ENCODE measurements around the gene PCDHB4. TPM values are rescaled to one million over a fixed set of nuclear protein-coding genes. Genes with fewer than 3 reads are reported as not detected.
A peak's percentile ranks its signal among the peaks of the same experiment; 100 is the strongest.
"Not testable (repeated sequence)": the region's sequence is repeated elsewhere in the genome, so short reads cannot be mapped to it uniquely, and the experiment has no call there.

PCDHB4 gene
- total RNA-seq, 1 donor from 2014 or later = not detected

DNA sequence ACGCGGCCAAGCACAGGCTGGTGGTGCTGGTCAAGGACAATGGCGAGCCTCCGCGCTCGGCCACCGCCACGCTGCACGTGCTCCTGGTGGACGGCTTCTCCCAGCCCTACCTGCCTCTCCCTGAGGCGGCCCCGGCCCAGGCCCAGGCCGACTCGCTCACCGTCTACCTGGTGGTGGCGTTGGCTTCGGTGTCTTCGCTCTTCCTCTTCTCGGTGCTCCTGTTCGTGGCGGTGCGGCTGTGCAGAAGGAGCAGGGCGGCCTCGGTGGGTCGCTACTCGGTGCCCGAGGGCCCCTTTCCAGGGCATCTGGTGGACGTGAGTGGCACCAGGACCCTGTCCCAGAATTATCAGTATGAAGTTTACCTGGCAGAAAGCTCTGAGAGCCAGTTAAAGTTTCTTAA lies 36.3 kb downstream of the PCDHB4 start:
- H3K27ac Mint-ChIP-seq; H3K27me3 Mint-ChIP-seq; H3K36me3 Mint-ChIP-seq (ENCODE audit: low read depth); H3K9me3 Mint-ChIP-seq; H3K4me1 Mint-ChIP-seq; intact Hi-C loops (cut with micrococcal nuclease); DNase-seq; H3K4me3 Mint-ChIP-seq: not testable (repeated sequence)

- Mint-ChIP-seq H3K4me1 (no peaks in the 10 kb centered on the region), H3K36me3 (ENCODE audit: low read depth) (peaks cover 2% of the 10 kb centered on the region), H3K27me3 (no peaks in the 10 kb centered on the region), H3K4me3 (no peak within 1 kb of the TSS), H3K27ac (no peak within 1 kb of the TSS), H3K9me3 (no peaks in the 10 kb centered on the region)
- intact Hi-C loops (cut with micrococcal nuclease) = no loop called here
- DNase-seq = peak; percentile 66
These were observed 51.0 kb downstream of the PCDHB4 start, which contains the start of gene PCDHB7 for GRCh38 chr5:141172381-141173204. Gene PCDHB7, plus strand, starts transcription at chr5:141172644. Its CDS starts 192 bp downstream, at chr5:141172836.

DNA sequence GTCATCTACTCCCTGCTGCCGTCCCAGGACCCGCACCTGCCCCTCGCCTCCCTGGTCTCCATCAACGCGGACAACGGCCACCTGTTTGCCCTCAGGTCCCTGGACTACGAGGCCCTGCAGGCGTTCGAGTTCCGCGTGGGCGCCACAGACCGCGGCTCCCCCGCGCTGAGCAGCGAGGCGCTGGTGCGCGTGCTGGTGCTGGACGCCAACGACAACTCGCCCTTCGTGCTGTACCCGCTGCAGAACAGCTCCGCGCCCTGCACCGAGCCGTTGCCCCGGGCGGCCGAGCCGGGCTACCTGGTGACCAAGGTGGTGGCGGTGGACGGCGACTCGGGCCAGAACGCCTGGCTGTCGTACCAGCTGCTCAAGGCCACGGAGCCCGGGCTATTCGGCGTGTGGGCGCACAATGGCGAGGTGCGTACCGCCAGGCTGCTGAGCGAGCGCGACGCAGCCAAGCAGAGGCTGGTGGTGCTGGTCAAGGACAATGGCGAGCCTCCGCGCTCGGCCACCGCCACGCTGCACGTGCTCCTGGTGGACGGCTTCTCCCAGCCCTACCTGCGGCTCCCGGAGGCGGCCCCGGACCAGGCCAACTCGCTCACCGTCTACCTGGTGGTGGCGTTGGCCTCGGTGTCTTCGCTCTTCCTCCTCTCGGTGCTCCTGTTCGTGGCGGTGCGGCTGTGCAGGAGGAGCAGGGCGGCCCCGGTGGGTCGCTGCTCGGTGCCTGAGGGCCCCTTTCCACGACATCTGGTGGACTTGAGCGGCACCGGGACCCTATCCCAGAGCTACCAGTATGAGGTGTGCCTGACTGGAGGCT lies 52.9 kb downstream of the PCDHB4 start:
- H3K36me3 Mint-ChIP-seq (ENCODE audit: low read depth); H3K9me3 Mint-ChIP-seq; H3K4me1 Mint-ChIP-seq; H3K4me3 Mint-ChIP-seq; intact Hi-C loops (cut with micrococcal nuclease); H3K27ac Mint-ChIP-seq; H3K27me3 Mint-ChIP-seq; DNase-seq: not testable (repeated sequence)

Other genes with a start within 250 kb of the PCDHB4 start
- not detected in 2 replicates for gene PCDHA12, start 246.5 kb upstream of the PCDHB4 start, total RNA-seq
- not detected in 2 replicates for gene PCDHA13, start 239.7 kb upstream of the PCDHB4 start, total RNA-seq
- not detected in 2 replicates for gene PCDHAC1, start 195.5 kb upstream of the PCDHB4 start, total RNA-seq
- not detected in 2 replicates for gene PCDHAC2, start 155.3 kb upstream of the PCDHB4 start, total RNA-seq
- not detected in 2 replicates for gene PCDHB1, start 70.4 kb upstream of the PCDHB4 start, total RNA-seq
- gene PCDHB2, start 27.2 kb upstream of the PCDHB4 start, total RNA-seq = 0.19 TPM in 1 of 2 replicates, not detected in the other
- not detected in 2 replicates for gene PCDHB3, start 21.3 kb upstream of the PCDHB4 start, total RNA-seq
- not detected in 2 replicates for gene PCDHB5, start 13.4 kb downstream of the PCDHB4 start, total RNA-seq
- not detected in 2 replicates for gene PCDHB6, start 28.2 kb downstream of the PCDHB4 start, total RNA-seq
- gene PCDHB7, start 50.8 kb downstream of the PCDHB4 start, total RNA-seq = not detected in 2 replicates
- not detected in 2 replicates for gene PCDHB8, start 56.0 kb downstream of the PCDHB4 start, total RNA-seq
- gene PCDHB16, start 60.6 kb downstream of the PCDHB4 start, total RNA-seq = not detected in 2 replicates
- not detected in 2 replicates for gene PCDHB9, start 65.3 kb downstream of the PCDHB4 start, total RNA-seq
- gene PCDHB10, start 70.5 kb downstream of the PCDHB4 start, total RNA-seq = not detected in 2 replicates
- gene PCDHB11, start 77.8 kb downstream of the PCDHB4 start, total RNA-seq = not detected in 2 replicates
- gene PCDHB12, start 86.9 kb downstream of the PCDHB4 start, total RNA-seq = not detected in 2 replicates
- gene PCDHB13, start 92.1 kb downstream of the PCDHB4 start, total RNA-seq = 0.05 TPM in 1 of 2 replicates, not detected in the other
- not detected in 2 replicates for gene PCDHB14, start 101.5 kb downstream of the PCDHB4 start, total RNA-seq
- gene PCDHB15, start 123.6 kb downstream of the PCDHB4 start, total RNA-seq = not detected in 2 replicates
- 0.14 and 0.23 TPM in 2 replicates for gene SLC25A2, start 182.2 kb downstream of the PCDHB4 start, total RNA-seq
- gene TAF7, start 199.0 kb downstream of the PCDHB4 start, total RNA-seq = 71.5 and 75.0 TPM in 2 replicates
- 0.07 and 0.09 TPM in 2 replicates for gene PCDHGA1, start 208.7 kb downstream of the PCDHB4 start, total RNA-seq
- gene PCDHGA2, start 216.9 kb downstream of the PCDHB4 start, total RNA-seq = 0.07 and 0.12 TPM in 2 replicates
- 0.14 and 0.19 TPM in 2 replicates for gene PCDHGA3, start 222.0 kb downstream of the PCDHB4 start, total RNA-seq
- 0.14 and 0.19 TPM in 2 replicates for gene PCDHGB1, start 228.3 kb downstream of the PCDHB4 start, total RNA-seq
- gene PCDHGA4, start 233.2 kb downstream of the PCDHB4 start, total RNA-seq = 0.33 and 0.37 TPM in 2 replicates
- 0.63 and 0.97 TPM in 2 replicates for gene PCDHGB2, start 238.2 kb downstream of the PCDHB4 start, total RNA-seq
- 0.19 and 0.51 TPM in 2 replicates for gene PCDHGA5, start 242.3 kb downstream of the PCDHB4 start, total RNA-seq
- 0.40 and 0.49 TPM in 2 replicates for gene PCDHGB3, start 248.4 kb downstream of the PCDHB4 start, total RNA-seq